Activated CD4-positive, CD25-positive, alpha-beta regulatory T cell (primary cell): ENCODE results near the gene DENND5B.
A peak's percentile ranks its signal among the peaks of the same experiment; 100 is the strongest.

Experiments
- DNase-seq, 4 experiments: peaks; one replicate each; lab custom pipeline; 2025; lab: John Stamatoyannopoulos, UW

DENND5B gene

DNA sequence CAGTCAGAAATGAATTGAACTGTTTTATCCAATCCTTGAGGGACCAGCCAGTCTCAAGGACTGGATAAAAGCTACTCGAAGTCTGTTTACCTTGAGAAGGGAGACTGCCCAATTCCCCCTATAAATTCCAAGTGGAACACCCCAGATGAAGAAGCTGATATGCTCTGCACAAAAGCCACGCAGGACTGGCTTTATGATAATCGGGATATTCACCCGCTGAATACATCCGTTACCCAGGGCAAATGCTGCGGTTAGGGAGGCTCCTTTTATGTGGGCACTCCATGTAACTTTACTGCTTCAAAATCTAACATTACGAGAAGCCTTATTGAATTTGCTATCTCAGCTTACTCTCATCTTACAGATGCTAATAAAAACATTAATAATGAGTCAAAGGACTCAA is 119.1 kb downstream of the DENND5B start:
- no peak for DNase-seq

DNA sequence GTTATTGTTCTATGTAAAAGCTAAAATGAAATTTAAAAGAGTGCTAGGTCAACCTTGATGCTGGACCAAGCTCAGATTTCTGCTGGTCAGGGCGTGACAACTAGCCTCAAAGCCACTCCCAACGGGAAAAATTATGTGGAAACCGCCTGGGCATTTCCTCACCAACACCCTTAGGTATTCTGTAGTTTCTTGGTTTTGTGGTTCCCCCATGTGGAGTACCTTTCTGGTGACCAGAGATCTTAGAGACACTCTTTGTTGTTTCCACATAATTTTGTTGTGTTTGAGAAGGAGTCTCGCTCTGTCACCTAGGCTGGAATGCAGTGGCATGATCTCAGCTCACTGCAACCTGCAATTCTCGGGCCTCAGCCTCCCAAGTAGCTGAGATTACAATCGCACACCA is 119.9 kb downstream of the DENND5B start:
- DNase-seq = no peak

DNA sequence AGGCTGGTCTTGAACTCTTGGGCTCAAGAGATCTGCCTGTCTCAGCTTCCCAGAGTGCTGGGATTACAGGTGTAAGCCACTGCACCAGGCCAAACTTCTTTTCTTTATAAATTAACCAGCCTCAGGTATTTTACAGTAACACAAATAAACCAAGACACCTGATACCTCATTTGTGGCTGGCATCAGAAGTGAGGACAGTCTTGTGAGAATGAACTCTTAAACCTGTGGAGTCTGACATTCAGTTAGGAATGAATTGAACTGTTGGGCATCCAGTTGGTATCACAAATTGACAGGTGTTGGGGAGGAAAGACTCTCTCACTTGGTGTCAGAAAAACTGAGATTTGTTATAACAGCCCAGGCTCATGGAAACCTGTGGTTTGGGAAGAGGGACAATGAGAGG is 120.5 kb downstream of the DENND5B start:
- DNase-seq = no peak

GRCh38 chr12:31466768-31467167 is 124.2 kb downstream of the DENND5B start:
- DNase-seq = no peak

DNA sequence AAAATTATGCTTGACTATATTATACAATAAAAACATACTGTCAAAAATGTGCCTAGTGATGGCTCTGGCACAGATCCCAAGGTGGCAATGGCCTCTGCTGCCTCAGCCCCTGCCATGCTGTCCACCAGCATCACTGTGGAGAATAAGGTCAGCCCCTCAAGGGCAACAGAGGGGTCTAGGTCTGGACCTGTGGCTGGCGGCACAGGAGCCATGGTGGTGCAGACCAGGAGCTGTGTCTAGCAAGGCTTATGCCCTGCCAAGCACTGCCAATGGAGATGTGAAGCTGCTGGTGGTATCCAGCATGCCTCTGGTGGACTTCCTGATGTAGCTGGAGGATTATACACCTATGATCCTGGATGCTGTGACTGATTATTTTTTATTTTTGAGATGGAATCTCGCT is 125.9 kb downstream of the DENND5B start:
- DNase-seq = no peak

DNA sequence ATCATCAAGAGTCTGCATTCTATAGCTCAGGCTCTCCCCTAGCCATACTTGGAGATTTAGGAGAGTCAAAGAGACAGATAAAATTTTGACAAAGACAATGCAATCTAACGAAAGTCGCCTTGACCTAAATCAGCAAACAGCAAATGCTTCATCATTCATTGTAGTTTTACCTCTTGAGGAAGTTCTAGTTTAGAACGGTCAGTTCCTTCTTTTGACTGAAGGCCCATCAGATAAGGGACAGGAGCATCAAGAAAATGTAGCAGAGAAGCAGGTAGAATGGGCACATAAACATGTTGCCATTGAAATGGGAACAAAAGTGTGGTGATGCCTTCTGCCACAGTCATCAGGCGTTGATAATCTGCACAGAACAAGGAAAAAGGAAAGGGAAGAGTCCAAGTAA is 130.9 kb downstream of the DENND5B start:
- DNase-seq = no peak

GRCh38 chr12:31456562-31456961 is 134.4 kb downstream of the DENND5B start:
- DNase-seq = no peak

DNA sequence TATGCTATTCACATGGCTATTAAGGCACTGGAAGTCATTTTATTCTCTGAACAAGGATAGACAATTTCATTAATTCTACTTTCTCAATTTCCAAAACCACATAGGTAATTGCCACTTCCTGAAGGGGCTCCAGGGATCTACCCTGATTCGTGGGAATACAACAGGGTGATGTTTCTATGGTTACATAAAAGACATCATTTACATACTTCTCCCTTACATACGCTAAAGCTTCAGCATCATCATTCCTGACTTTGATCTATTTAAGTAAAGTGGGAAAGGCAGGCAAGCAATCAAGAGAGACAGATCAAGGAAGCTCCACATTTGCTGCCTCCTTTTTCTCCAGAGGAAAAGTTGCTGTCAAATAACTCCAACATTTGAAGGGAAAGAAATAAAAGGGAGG is 146.2 kb downstream of the DENND5B start:
- no peak for DNase-seq

DNA sequence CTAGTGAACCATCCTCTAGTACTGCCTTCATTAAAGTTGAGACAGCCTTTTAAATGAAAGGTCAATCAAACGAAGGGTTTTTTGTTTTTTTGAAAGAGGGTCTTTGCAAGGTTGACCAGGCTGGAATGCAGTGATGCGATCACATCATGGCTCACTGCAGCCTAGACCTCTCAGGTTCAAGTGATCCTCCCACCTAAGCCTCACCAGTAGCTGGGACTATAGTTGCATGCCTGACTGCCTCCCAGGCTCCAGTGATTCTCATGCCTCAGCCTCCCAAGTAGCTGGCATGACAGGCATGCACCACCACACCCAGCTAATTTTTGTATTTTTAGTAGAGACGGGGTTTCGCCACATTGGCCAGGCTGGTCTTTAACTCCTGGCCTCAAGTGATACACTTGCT is 150.3 kb downstream of the DENND5B start:
- DNase-seq = no peak

DNA sequence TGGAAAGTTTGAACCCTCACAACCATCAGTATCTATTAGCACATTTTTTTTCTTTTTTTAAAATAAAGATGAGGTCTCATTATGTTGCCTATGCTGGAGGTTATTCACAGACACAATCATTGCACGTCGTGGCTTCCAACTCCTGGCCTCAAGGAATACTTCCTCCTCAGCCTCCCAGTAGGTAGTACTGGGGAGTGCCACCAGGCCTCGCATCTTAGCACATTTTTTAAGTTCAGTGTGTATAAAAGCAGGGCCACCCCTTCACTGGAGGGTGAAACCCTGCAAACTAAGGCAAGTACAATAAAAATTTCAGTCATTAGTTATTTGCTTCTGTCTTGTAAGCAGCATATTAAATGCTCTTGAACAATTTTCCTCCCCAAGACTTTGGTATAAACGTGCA is 150.8 kb downstream of the DENND5B start:
- DNase-seq = no peak

DNA sequence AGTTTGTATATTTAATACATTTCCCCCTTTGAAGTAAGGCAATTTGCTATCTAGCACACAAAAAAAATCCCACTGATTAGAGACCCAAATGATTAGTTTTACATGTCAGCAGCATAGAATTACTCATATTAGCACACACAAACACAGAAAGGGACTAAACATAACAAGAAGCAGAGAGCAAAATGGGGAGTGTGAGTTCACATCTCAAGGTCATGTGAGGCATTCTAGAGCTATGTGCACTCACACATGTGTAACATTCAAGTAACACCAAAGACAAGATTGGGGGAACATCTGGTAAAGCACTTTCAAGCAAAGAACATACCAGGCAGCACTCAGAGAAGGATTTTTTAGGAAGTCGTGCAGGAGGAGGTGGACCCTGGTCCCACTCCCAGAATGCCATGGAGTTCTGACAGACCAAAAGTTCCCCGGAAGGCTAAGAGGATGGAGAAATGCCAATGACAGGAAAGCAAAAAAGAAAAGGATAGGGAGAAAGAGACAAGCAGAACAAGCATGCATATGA is 159.2 kb downstream of the DENND5B start:
- no peak for DNase-seq

DNA sequence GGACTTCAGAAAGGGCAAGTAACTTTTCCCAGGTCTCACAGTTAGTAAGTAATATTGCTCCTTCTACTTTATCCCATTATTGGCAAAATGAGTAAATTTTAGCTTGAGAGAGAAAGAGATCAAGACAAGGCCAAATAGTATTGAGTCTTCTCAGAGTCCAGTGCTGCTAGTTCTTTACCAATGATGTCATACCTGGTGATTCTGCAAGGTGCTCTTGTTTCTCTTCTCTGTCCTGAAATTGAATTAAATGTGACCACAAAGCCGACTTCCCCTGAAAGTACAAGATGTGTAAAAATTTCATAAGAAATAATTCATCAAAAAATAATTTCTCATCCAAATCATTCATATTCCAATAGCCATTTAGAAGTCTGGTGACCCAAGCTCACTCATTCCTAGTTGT is 167.5 kb downstream of the DENND5B start:
- no peak for DNase-seq

DNA sequence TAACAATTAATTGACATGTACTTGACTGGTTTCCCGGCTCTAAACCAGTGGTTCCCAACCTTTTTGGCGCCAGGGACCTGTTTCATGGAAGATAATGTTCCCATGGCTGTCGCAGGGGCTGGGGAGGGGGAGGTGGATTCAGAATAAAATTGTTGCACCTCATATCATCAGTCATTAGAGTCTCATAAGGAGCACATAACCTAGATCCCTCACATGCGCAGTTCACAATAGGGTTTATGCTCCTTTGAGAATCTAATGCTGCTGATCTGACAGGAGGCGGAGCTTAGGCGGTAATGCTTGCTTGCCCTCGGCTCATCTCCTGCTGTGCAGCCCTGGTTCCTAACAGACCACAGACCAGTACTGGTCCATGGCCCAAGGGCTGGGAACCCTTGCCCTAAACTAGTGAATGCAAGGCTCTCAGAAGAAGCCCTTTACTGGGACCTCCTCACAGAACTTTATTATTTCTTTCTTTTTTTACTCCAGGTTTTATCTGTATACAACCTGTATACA is 178.6 kb downstream of the DENND5B start:
- DNase-seq = no peak

DNA sequence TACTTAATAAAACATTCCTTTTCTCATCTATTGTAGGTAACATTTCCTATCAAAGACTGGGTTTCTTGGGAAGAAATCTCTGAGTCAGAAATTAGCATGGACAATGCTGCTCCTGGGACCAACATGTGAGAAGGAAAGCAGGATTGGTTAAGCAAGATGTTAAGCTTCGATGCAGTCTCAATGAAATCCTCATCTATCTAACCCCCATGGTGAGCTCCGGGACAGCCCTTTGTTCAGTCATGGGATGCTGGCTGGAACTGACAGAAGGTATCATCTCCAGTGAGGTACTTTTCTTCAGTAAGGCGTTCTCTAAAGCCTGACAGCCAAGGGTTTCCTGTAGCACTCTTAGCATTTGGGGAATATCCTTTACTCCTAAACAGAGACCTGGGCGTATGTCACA is 182.2 kb downstream of the DENND5B start:
- no peak for DNase-seq

GRCh38 chr12:31407562-31407961 is 183.4 kb downstream of the DENND5B start:
- no peak for DNase-seq

DNA sequence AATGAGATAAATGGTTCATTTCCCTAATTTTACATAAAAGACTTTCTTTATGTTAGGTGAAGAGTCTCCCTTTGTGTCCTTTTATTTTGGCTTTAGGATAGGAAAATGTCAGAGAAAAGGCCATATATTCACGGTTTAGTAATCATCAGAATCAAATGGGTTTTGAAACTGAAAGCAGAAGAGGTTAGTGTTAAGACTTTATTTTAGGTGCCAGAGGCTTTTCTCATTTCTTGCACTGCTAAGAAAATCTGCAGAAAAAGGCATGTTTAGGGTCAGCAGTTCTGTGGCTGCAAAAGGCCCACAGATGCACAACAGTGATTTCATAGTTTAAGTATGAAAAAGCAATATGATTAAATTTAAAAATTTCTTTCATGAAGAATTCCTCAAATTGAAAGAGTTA is 184.6 kb downstream of the DENND5B start:
- no peak for DNase-seq

GRCh38 chr12:31405021-31405420 is 185.9 kb downstream of the DENND5B start:
- no peak for DNase-seq

DNA sequence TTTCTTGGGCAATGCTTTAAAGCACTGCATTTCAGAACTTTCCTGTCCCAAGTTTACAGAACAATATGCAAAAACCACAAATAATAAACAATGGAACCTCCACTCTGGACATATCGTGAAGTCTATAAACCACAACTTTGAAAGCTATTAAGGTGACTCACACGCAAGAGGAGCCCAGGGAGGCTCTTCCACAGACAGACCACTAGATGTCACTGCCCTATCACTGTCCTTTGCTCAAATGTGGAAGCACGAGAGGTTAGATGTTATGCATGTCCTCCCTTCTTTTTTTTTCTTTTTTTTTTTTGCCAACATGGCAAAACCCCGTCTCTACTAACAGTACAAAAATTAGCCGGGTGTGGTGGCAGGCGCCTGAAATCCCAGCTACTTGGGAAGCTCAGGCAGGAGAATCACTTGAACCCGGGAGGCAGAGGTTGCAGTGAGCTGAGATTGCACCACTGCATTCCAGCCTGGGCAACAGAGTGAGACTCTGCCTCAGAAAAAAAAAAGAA is 187.8 kb downstream of the DENND5B start:
- peak in 2 of 4 experiments; percentile 4 to 8 for DNase-seq

- no peak for DNase-seq
Measured at GRCh38 chr12:31393004-31393550, 197.9 kb downstream of the DENND5B start.

- no peak for DNase-seq
Measured at GRCh38 chr12:31390991-31391390, 199.9 kb downstream of the DENND5B start.

DNA sequence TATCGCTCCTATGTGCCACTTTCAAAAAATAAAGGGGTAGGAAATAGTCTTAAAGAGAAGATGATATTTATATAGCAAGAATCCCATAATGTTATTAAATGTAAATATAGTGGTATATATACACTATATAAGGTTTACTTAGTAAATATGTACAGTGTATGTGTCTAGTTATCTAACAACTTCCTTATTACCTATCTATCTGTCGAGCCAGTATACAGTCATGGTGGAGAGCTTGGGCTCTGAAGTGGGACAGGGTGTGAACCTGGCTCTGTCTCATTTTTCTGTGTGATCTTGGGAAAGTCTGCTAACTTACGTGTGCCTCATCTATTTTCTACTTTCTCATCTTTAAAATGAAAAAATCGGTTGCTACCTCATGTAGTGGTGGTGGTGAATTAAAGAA is 202.2 kb downstream of the DENND5B start:
- no peak for DNase-seq

DNA sequence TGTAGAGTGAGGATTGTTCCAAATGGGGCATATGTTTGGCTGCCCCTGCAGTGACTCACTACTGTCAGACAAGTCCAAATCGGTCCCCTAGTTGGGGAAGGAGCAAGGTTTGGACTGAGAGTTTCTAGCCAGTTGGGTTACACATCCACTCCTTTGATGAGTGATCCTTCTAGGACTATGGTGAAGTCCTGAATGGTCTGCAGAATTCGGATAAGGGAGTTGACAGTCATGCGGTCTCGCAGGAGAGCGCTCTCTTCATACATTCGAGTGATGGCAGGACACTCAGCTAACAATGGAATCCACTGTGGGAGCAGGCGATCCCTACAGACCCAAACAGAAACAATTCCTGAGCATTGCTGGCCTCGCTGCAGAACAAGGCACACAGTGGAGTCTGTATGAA is 203.5 kb downstream of the DENND5B start:
- no peak for DNase-seq

- DNase-seq = no peak
Measured at GRCh38 chr12:31387011-31387410, 203.9 kb downstream of the DENND5B start.

- DNase-seq = no peak
Measured at GRCh38 chr12:31386364-31386777, 204.6 kb downstream of the DENND5B start.
